ENCODE data around the gene PDGFRB.

GRCh38 chr5:150190503-150190979, 34.9 kb upstream of the PDGFRB start:
- TF ChIP-seq CTCF (IDR thresholded peaks at IDR 0.05) (no peak), POLR2A (IDR thresholded peaks at IDR 0.05) (no peak)

All from vagina (tissue), 2 donors.